Endothelial cell (in vitro differentiated cells): ENCODE data around the gene WIPF1. TPM values are rescaled to one million over a fixed set of nuclear protein-coding genes. Genes with fewer than 3 reads are reported as not detected.

Source experiments
- DNase-seq: peaks from one replicate; pipeline ENCODE4 v3.0.0; 2021; ENCODE audit warnings: low spot score
- H3K27ac Mint-ChIP-seq: one replicate; pipeline ENCODE4 v1.8.0; 2021; ENCODE audit warnings: mixed read lengths, inconsistent platforms; ENCODE audit not compliant: unreplicated experiment
- H3K27me3 Mint-ChIP-seq: one replicate; pipeline ENCODE4 v1.8.0; 2021; ENCODE audit warnings: mild to moderate bottlenecking, moderate library complexity, mixed read lengths, inconsistent platforms; ENCODE audit not compliant: unreplicated experiment
- H3K36me3 Mint-ChIP-seq: one replicate; pipeline ENCODE4 v1.8.0; 2021; ENCODE audit warnings: mild to moderate bottlenecking, low read depth, mixed read lengths, inconsistent platforms; ENCODE audit not compliant: unreplicated experiment
- H3K4me1 Mint-ChIP-seq: one replicate; pipeline ENCODE4 v1.8.0; 2021; ENCODE audit warnings: mild to moderate bottlenecking, mixed read lengths, inconsistent platforms; ENCODE audit not compliant: unreplicated experiment
- H3K4me3 Mint-ChIP-seq: one replicate; pipeline ENCODE4 v1.8.0; 2021; ENCODE audit warnings: mild to moderate bottlenecking, mixed read lengths, inconsistent platforms; ENCODE audit not compliant: unreplicated experiment
- H3K9me3 Mint-ChIP-seq: one replicate; pipeline ENCODE4 v1.8.0; 2021; ENCODE audit warnings: mixed read lengths, inconsistent platforms; ENCODE audit not compliant: unreplicated experiment
- CTCF ChIP-seq: fragments of 200-600 bp; sonication (generic); IDR thresholded peaks from one replicate; pipeline ENCODE4 v1.5.0; 2021; ENCODE audit warnings: antibody characterized with exemption; ENCODE audit not compliant: unreplicated experiment
- total RNA-seq: library from RNA; stranded (reverse); fragmentation: NEBNext Ultra II Directional; extraction: Animal tissue kit (Norgen Biotek cat#: 25700); gene quantifications from one replicate; pipeline ENCODE4 v1.2.1, GENCODE V29; 2021; ENCODE audit not compliant: unreplicated experiment

WIPF1 gene
- total RNA-seq, 1 donor from 2014 or later, result 62.8 TPM

- no peak for DNase-seq
- H3K4me3 Mint-ChIP-seq, result peak overlapping the region; percentile 45
- H3K27me3 Mint-ChIP-seq, result peaks cover 1% of the 10 kb centered on the region
- TF ChIP-seq CTCF, result no peak
- peaks cover 15% of the 10 kb centered on the region for H3K36me3 Mint-ChIP-seq
- peaks cover 53% of the 10 kb centered on the region for H3K4me1 Mint-ChIP-seq
- H3K27ac Mint-ChIP-seq, result peak overlapping the region; percentile 92
- no peaks in the 10 kb centered on the region for H3K9me3 Mint-ChIP-seq
These were observed 35.4 kb upstream of the WIPF1 start for GRCh38 chr2:174632841-174633622.

- H3K27ac Mint-ChIP-seq, result no peak overlapping the region
- DNase-seq, result no peak
- TF ChIP-seq CTCF, result no peak
- no peaks in the 10 kb centered on the region for H3K9me3 Mint-ChIP-seq
- H3K4me1 Mint-ChIP-seq, result peaks cover 46% of the 10 kb centered on the region
- peaks cover 15% of the 10 kb centered on the region for H3K36me3 Mint-ChIP-seq
- H3K27me3 Mint-ChIP-seq, result peaks cover 3% of the 10 kb centered on the region
- H3K4me3 Mint-ChIP-seq, result no peak overlapping the region
These were observed 33.7 kb upstream of the WIPF1 start for GRCh38 chr2:174631009-174631981.

- DNase-seq, result no peak
- no peak overlapping the region for H3K27ac Mint-ChIP-seq
- peaks cover 15% of the 10 kb centered on the region for H3K36me3 Mint-ChIP-seq
These were observed 32.5 kb upstream of the WIPF1 start for GRCh38 chr2:174630107-174630506.

GRCh38 chr2:174629506-174629905 is 31.9 kb upstream of the WIPF1 start:
- H3K27ac Mint-ChIP-seq, result no peak overlapping the region
- H3K4me3 Mint-ChIP-seq, result no peak overlapping the region
- H3K36me3 Mint-ChIP-seq, result peaks cover 15% of the 10 kb centered on the region
- H3K9me3 Mint-ChIP-seq, result no peaks in the 10 kb centered on the region
- TF ChIP-seq CTCF, result no peak
- peaks cover 35% of the 10 kb centered on the region for H3K4me1 Mint-ChIP-seq
- DNase-seq, result no peak
- H3K27me3 Mint-ChIP-seq, result peaks cover 3% of the 10 kb centered on the region

More at GRCh38 chr2:174630107-174630506, 32.5 kb upstream of the WIPF1 start:
- H3K4me1 Mint-ChIP-seq, result peaks cover 41% of the 10 kb centered on the region
- no peak for TF ChIP-seq CTCF
- no peaks in the 10 kb centered on the region for H3K9me3 Mint-ChIP-seq
- H3K4me3 Mint-ChIP-seq, result no peak overlapping the region
- H3K27me3 Mint-ChIP-seq, result peaks cover 3% of the 10 kb centered on the region
